CD1c-positive myeloid dendritic cell (primary cell): ENCODE data around the gene CHRNA3.

Experiments
- DNase-seq: peaks from one replicate; pipeline ENCODE4 v3.0.0-alpha.2; 2016; ENCODE audit errors: extremely low spot score

Gene CHRNA3

DNA sequence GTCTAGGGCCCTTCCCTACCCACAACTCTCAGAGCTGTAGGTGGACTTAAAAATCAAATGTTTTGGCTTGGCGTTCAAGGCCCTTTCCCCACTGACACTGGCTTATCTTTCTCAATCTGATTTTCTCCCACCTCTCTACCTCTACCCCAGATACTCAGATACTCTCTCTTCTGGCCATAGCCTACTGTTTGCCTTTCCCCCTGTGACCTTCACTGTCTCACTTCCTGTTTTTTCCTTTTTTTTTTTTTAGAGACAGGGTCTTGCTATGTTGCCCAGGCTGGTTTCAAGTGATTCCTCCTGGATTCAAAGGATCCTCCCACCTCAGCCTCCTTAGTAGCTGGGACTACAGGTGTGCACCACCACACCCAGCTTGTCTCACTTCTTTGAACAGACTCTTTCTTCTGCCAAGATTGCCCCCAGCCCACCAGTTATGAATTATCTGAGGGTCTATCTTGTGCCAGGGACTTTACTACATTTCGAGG lies 15.6 kb upstream of the CHRNA3 start:
- DNase-seq, result no peak

DNA sequence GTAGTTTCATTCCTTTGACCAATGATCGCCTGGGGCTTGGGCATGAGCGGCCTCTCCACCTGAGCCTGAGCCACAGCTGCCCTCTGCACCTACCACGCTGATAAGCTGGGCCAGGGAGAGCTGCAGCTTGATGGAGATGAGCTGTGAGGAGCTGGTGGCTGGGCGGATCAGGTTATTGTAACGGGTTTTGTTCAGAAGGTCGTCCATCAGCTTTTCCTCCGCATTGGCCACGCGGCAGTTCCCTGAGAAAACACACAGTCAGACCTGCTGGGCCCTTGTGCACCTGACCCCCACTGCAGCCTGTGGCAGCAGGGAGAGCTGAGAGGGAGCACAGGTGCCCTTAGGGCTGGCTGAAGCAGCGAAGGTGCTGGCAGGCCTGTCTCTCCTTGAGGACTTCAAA lies 14.6 kb upstream of the CHRNA3 start:
- no peak for DNase-seq

- DNase-seq, result no peak
Observed at GRCh38 chr15:78634210-78635145, 13.7 kb upstream of the CHRNA3 start.

DNA sequence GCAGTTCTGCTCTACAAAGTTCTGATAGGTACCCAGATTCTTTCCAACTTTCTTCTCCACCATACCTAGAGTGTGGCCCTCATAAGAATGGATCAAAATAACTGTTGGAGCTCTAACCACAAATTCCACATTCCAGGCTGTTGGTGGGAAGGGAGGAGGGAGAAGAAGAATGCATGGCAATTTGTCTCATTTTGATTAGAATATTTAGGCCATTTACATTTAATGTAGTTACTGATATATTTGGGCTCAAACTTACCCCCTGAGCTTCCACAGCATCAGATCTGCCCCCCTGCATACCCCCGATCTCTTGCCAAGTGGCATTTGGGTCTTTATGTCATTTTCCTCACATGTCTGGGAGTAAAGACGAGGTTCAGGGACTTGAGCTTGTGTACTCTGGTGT lies 12.6 kb upstream of the CHRNA3 start:
- no peak for DNase-seq

- DNase-seq, result no peak
Observed at GRCh38 chr15:78630886-78631633, 10.3 kb upstream of the CHRNA3 start.

- no peak for DNase-seq
Observed at GRCh38 chr15:78629716-78630065, 8.9 kb upstream of the CHRNA3 start.

DNA sequence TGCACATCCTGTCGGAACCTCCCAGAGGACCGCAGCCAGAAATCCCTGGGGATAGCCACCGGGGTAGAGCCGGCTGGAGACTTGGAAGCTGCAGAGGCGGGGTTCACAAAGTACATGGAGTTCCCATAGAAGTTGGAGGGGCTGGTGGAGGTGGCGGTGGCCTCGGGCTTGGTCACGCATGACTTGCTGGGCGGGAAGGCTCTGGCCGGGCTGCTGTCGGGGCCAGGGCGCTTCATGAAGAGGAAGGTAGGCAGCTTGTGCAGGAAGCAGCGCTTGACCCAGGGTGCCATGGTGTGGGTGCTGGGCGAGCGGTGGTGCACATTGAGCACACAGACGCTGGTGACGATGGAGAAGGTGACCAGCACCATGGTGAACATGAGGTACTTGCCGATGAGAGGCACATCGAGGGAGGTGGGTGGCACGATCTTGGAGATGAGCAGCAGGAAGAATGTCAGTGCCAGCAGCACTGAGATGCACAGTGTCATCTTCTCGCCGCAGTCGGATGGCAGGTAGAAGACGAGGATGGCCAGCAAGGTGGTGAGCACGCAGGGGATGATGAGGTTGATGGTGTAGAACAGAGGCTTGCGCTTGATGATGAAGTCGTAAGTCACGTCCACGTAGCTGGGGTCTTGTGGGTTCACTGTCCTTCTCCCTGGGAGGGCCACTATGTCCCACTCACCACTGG lies 8.4 kb upstream of the CHRNA3 start:
- DNase-seq, result no peak

DNA sequence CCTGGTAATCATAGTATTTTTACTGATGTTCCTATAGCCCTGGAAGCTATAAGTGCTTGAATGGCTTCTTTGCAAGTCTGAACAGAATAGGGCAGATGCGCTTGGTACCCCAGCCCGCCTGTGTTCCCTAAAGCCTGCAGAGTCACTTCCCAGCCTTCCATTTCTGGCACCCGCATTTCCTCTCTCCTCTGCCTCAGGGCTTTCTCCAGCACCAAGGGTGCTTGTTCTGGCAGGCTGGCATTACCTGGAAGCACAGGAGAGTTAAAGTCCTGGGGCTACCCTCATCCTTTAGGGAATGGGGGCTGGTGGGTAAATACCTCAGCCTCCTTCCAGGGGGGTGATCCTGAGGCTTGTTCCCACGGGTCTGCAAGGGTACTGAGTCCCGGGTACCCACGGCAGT lies 7.4 kb upstream of the CHRNA3 start:
- no peak for DNase-seq

DNA sequence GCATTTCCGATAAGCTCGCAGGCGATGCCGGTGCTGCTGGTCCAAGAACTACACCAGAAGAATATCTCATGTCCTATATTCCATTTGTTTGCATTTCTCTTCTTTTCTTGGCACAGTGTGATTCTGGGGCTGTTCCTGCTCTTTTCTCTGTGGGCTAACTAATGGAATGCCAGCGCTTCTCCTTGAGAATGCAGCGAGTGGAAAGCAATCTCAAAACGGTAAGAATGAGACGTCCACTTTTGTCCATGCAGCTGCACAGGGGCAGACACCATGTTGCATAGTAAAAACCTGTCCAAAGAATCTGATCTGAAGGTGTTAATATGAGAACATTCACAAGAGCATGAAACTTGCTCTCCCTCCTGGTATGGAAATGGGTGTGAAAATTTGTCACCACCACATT lies 6.6 kb upstream of the CHRNA3 start:
- DNase-seq, result no peak

DNA sequence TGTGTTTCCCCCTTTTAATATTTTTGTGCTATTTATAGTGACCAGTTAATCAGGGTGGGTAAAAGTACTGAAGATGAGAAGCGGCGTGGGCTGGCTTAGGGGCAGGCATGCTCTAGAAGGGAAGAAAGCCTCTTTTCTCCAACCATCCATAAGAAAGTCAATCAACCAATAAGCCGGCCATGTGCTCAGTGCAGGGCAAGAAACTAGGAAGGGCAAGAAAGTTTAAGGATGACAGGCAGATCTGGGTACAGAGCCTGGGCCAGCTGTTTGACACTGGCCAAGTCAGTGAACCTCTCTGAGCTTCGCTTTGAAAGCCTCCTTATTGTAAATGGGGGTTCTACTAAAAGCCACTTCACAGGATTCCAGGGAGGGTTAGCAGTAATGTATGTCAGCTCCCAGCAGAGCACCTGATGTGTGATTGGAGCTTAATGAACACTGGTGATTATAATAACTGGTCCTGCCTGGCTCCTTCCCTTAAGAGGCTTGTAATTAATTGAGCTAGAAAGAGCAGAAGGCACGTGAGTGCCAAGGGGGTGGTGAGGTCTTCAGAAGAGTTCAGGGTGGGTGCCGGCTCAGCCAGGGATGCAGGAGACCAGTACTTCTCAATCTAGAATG lies 5.7 kb upstream of the CHRNA3 start:
- DNase-seq, result no peak

GRCh38 chr15:78625606-78626280 lies 4.9 kb upstream of the CHRNA3 start:
- no peak for DNase-seq

DNA sequence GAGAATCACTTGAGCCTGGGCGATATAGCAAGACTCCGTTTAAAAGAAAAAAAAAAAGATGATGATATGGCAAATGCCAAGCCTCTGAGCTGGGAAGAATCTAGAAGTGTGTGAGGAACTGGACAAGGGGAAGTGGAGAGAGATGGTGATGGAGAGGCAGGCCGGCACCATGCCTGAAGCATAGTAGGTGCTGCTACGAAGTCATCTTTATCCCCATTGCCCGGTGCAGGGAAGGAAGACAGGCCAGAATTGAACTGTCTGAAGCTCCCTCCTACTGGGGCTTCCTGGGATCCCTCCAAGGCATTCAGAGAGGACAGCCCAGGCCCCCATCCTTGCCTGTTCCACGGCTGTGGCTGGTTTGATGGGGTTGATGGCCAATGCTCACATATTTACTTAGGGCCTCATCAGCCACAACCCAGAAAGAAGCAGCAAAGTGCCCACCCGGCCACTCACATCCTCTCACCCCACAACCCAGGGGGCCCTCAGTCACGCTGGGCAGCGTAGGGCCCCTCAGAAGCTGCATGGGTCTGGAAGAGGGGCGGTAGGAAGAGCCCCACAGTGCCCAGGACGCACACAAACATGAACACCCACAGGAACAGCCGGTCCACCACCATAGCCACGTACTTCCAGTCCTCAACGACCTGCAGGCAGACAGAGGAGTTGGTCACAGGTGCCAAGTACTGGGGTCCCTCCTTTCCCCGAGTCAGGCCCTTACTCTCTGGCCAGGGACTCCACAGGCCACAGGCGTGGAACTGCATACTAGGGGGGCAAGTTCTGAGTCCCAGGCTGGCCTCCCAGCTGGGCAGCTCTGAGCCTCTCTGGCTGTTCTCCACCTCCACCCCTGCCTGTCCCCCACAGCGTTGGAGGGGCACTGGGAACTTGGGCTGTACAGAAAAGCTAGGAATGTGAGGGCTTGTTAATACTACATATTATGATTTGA lies 4.1 kb upstream of the CHRNA3 start:
- DNase-seq, result no peak

DNA sequence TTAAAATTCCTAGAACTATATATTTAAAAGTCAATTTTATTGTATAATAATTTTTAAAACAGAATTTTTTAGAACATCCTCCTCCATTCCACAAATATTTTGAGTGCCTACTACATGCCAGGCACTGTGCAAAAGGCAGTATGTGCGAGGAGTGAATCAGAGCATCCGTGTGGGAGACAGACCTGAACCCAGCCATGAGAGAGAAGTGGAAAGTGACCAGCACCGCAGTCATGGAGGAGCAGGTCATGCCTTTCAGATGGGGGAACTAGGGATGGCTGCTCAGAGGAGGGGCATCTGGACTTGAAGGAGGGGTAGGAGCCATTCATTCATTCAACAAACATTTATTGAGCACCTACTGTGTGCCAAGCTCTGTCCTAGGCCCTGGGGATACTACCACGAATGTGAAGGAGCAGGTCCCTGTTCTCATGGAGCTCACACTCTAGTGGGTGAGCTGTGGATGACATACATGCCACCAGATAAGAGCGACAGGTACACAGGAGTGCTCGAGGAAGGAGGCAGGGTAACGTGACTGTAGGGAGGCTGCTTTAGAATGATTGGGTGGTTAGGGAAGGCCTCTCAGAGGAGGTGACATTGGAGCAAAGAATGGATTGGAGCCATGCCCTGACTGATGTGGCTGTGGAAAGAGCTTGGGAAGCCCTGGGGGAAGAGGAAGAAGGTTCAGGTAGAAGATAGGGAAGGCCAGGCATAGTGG lies 3.1 kb upstream of the CHRNA3 start:
- no peak for DNase-seq

DNA sequence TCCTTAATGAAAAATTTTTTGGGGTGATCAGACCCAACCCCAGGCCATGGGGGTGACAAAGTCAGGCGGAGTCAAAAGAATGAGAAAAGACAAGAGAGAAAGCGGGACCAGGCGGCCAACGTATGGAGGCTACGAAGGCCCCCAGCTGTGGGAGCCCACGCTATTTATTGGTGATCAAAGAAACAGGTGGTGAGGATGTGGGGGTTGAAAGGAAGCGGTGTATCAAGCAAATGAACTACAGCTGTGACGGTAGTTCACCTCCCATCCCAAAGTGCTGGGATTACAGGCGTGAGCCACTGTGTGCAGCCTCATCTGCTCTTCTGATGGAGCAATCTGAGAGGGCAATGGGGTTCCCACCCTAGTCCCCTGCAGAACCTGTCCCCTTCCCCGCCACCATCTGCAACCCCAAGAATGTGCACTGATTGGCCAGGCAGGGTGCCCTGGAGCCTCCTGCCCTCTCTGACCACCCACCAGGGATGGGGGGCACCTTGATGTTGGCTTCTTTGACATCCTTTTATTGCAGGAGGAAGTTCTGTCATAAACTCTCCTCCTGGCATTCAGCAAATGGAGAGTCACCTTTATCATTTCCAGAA lies 1.1 kb upstream of the CHRNA3 start:
- DNase-seq, result no peak

DNA sequence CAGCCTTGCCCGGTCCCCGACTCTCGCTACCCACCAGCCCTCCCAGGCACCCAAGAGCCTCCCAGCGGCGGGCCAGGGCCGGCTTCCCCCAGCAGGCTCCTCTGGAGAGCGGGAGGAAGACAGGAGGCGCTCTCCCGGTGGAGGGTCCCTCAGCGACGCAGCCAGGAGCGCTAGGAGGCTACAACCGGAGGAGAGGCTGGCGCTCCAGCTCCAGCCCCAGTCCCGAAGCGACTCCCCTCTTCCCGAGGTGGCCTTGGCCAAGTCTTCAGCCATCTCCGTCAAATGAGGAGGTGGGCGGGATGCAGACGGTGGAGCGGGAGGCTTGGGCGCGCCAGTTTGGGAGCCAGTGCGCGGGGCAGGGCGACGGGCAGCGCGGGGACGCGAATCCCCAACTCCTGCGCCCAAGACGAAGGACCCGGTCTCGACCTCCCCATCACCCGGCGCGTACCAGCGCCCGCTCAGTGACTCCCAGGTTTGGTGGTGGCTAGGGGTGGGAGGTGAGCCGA lies 722 bp downstream of the CHRNA3 start:
- no peak for DNase-seq

GRCh38 chr15:78619022-78619950 lies 1.5 kb downstream of the CHRNA3 start:
- DNase-seq, result no peak

DNA sequence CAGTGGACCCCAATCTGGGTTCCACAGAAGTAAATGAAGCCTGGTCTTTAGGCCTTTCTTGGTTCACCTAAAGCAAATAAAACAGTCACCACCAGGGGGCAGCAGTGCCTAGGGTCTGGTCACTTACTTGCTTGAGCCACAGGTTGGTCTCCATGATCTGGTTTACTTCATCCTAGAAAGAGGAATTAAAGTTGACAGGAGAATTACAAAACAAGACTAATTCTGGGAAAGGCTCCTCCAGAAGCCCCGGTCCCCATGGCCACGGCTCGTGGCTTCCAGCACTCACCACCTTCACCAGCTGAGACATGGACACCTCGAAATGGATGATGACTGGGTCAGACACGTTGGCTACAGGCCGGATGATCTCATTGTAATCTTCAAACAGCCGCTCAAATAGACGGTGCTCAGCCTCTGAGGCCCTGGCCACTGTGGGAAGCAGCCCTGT lies 2.3 kb downstream of the CHRNA3 start:
- peak; percentile 90 for DNase-seq

- DNase-seq, result no peak
Observed at GRCh38 chr15:78618064-78618463, 2.7 kb downstream of the CHRNA3 start.
